GM10266 (cell line): ENCODE measurements around the gene MYLK.

Source experiments
- DNase-seq: peaks from one replicate; pipeline ENCODE4 v3.0.0; 2012; ENCODE audit errors: extremely low spot score
- TF ChIP-seq, protein P1 (sequence below): IDR thresholded peaks from 2 replicates; pipeline ENCODE4 v1.5.1; 2012; ENCODE audit warnings: mild to moderate bottlenecking, low read depth; ENCODE audit not compliant: control insufficient read depth, insufficient read depth; ENCODE audit errors: missing control alignments

Gene MYLK

GRCh38 chr3:123759311-123759710 lies 124.8 kb downstream of the MYLK start:
- TF ChIP-seq, protein P1, sequence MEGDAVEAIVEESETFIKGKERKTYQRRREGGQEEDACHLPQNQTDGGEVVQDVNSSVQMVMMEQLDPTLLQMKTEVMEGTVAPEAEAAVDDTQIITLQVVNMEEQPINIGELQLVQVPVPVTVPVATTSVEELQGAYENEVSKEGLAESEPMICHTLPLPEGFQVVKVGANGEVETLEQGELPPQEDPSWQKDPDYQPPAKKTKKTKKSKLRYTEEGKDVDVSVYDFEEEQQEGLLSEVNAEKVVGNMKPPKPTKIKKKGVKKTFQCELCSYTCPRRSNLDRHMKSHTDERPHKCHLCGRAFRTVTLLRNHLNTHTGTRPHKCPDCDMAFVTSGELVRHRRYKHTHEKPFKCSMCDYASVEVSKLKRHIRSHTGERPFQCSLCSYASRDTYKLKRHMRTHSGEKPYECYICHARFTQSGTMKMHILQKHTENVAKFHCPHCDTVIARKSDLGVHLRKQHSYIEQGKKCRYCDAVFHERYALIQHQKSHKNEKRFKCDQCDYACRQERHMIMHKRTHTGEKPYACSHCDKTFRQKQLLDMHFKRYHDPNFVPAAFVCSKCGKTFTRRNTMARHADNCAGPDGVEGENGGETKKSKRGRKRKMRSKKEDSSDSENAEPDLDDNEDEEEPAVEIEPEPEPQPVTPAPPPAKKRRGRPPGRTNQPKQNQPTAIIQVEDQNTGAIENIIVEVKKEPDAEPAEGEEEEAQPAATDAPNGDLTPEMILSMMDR, result no peak
- DNase-seq, result no peak

DNA sequence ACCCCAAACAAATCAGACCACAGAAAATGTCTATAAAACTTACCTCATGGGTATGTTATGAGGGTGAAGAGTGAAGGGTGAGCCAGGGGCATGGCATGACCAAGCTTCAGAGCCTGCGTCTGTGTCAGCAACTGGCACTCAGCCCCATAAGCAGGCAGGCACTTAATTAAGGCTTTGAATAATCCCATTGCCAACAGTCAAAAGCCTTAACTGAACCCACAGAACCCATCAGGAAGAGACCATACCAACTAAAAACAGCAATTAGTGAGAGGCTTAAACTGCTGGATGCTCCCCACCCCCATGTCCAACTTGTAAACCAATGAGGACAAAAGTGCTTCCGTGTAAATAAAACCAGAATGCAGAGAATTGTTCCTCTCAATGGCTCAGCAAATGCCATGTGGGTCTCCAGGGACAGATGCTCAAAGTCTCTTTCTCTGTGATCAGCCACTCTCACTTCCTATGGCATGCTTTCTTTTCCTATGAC lies 126.0 kb downstream of the MYLK start:
- TF ChIP-seq, protein P1, result no peak
- no peak for DNase-seq

DNA sequence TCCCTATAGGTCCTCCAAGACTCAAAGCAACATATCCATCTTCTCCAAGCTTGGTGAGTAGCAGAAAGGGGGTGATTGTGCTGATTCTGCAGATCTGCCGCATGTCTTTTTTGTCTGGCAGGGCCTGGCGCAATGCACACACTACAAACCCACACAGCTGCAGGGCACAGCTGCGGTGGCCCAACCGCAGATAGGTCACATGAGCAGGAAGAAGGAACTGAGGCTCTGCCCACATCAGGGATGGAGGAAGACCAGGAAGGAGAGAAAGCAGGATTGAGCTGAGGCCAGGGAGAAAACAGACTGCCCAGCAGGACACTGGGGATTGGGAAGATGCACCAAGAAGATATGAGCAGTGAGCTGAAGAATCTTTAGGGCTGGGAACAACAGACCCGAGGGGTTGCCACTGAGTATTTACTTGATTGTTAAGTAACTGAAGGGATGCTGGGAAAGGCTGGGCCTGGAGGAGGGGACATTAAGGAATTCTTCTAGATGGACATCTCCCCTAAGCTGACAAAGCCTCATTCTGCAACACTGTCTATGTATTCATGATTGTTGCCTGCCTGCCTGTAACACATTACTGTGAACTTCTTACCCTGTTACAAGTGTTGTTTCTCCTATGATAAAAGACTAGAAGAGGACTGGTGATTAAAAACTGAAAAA lies 126.7 kb downstream of the MYLK start:
- no peak for DNase-seq
- TF ChIP-seq, protein P1, result no peak

DNA sequence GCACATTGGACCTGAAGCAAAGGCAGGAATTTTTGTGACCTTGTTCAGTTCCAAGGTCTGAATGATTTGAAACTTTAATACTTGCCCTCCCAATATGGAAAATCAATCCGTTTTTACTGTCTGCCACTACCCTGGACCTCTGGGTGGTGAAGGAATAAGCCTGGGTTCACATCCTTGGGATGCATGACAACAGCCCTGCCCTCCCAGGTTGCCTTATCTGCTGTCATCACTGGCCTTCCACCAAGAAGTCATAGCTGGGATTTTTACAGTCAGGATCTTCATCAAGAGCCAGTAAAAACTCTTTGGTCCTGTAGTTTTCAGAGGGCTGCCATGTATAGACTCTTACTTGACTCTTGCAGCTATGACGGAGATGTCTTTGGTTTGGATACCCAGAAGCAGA lies 128.6 kb downstream of the MYLK start:
- TF ChIP-seq, protein P1, result no peak
- no peak for DNase-seq

DNA sequence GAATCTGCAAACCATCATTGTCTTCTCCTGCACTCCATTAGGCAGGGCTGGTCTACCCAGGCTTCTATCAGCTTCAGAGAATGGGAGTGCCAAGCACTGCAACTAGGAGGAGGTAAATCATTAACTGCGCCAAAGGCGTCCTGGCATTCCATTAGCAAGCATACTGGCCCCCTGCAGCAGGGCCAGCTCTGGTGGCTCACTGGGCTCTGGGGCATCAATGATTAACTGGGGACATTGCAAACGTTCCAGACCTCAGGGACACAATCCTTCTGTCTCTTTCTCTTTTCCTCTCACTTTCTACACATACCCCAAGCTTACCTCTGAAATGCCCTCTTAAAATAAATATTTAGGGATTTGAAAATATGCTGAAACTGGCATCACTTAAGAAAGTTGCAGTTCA lies 129.0 kb downstream of the MYLK start:
- DNase-seq, result no peak
- TF ChIP-seq, protein P1, result no peak

- no peak for DNase-seq
- TF ChIP-seq, protein P1, result no peak
Observed at GRCh38 chr3:123753286-123753685, 130.8 kb downstream of the MYLK start.

DNA sequence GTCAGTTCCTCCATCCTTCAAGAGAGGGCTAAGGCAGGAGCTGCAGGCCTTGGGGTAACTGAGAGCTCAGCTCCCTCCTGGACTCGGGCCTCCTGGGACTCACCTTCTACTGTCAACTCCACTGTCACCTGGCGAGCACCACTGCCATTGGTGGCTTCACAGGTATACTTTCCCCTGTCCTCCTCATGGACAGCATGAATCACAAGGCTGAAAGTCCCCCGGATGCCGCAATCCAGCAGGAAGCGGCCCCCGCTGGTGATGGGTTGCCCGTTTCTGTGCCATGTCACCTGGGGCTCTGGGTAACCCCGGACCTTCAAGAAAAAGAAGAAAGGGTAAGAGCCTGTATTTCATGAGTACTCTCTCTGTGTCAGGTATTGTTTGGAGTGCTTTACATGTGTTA lies 131.9 kb downstream of the MYLK start:
- TF ChIP-seq, protein P1, result no peak
- DNase-seq, result no peak
